H9 (cell line): ENCODE results near the gene CPM. TPM values are rescaled to one million over a fixed set of nuclear protein-coding genes. Genes with fewer than 3 reads are reported as not detected.

Source experiments
- DNase-seq: peaks from one replicate; pipeline ENCODE4 v3.0.0-alpha.2; 2017
- H2AFZ ChIP-seq: one replicate; pipeline ENCODE4 v1.6.1; 2013; ENCODE audit warnings: mild to moderate bottlenecking, low read length, control low read depth, moderate library complexity
- H2AK5ac ChIP-seq: 2 replicates; pipeline ENCODE4 v1.6.1; 2013; ENCODE audit warnings: low read length, control low read depth, mixed read lengths; ENCODE audit not compliant: insufficient read length
- H2BK120ac ChIP-seq: one replicate; pipeline ENCODE4 v1.6.1; 2013; ENCODE audit warnings: low read depth, mild to moderate bottlenecking, low read length, control low read depth, inconsistent platforms; ENCODE audit not compliant: poor library complexity, severe bottlenecking
- H2BK12ac ChIP-seq: 2 replicates; pipeline ENCODE4 v1.6.1; 2013; ENCODE audit warnings: low read length, control low read depth, mixed read lengths, low read depth; ENCODE audit not compliant: insufficient read length
- H2BK15ac ChIP-seq: 2 replicates; pipeline ENCODE4 v1.6.1; 2013; ENCODE audit warnings: low read depth, low read length, control low read depth
- H2BK20ac ChIP-seq: one replicate; pipeline ENCODE4 v1.6.1; 2013; ENCODE audit warnings: low read depth, mild to moderate bottlenecking, low read length, control low read depth, inconsistent platforms; ENCODE audit not compliant: poor library complexity, severe bottlenecking
- H2BK5ac ChIP-seq: 2 replicates; pipeline ENCODE4 v1.6.1; 2013; ENCODE audit warnings: low read length, control low read depth, mixed read lengths; ENCODE audit not compliant: insufficient read length
- H3K14ac ChIP-seq: 2 replicates; pipeline ENCODE4 v1.6.1; 2013; ENCODE audit warnings: low read length, control low read depth; ENCODE audit not compliant: insufficient read depth
- H3K18ac ChIP-seq: 2 replicates; pipeline ENCODE4 v1.6.1; 2013; ENCODE audit warnings: low read depth, mild to moderate bottlenecking, mixed read lengths, low read length, control low read depth; ENCODE audit not compliant: insufficient read length
- H3K23ac ChIP-seq: 2 replicates; pipeline ENCODE4 v1.6.1; 2013; ENCODE audit warnings: low read length, control low read depth, mixed read lengths, low read depth; ENCODE audit not compliant: insufficient read length
- H3K23me2 ChIP-seq: 2 replicates; pipeline ENCODE4 v1.6.1; 2013; ENCODE audit warnings: low read depth, mild to moderate bottlenecking, mixed read lengths, low read length, control low read depth; ENCODE audit not compliant: insufficient read length, poor library complexity, severe bottlenecking
- H3K27ac ChIP-seq: 2 replicates; pipeline ENCODE4 v1.5.1; 2013; ENCODE audit warnings: low read length, control low read depth, mixed read lengths, low read depth; ENCODE audit not compliant: insufficient read length
- H3K27me3 ChIP-seq: 2 replicates; pipeline ENCODE4 v1.6.1; 2013; ENCODE audit warnings: low read length, control low read depth, inconsistent platforms; ENCODE audit not compliant: insufficient read depth
- H3K4ac ChIP-seq: 2 replicates; pipeline ENCODE4 v1.6.1; 2013; ENCODE audit warnings: low read depth, mild to moderate bottlenecking, control low read depth, inconsistent platforms, low read length, moderate library complexity
- H3K4me1 ChIP-seq: 2 replicates; pipeline ENCODE4 v1.6.1; 2013; ENCODE audit warnings: low read length, control low read depth, inconsistent platforms; ENCODE audit not compliant: insufficient read depth
- H3K4me2 ChIP-seq: 2 replicates; pipeline ENCODE4 v1.6.1; 2013; ENCODE audit warnings: low read length, control low read depth, mixed read lengths; ENCODE audit not compliant: insufficient read length, insufficient read depth
- H3K56ac ChIP-seq: 2 replicates; pipeline ENCODE4 v1.6.1; 2013; ENCODE audit warnings: low read depth, mild to moderate bottlenecking, mixed read lengths, low read length, control low read depth; ENCODE audit not compliant: insufficient read length
- H3K79me1 ChIP-seq: 2 replicates; pipeline ENCODE4 v1.6.1; 2013; ENCODE audit warnings: low read depth, mild to moderate bottlenecking, moderate library complexity, low read length, control low read depth, inconsistent platforms; ENCODE audit not compliant: insufficient read depth, poor library complexity, severe bottlenecking
- H3K79me2 ChIP-seq: 2 replicates; pipeline ENCODE4 v1.6.1; 2013; ENCODE audit warnings: low read length, control low read depth, inconsistent platforms; ENCODE audit not compliant: insufficient read depth
- H3K9ac ChIP-seq: 2 replicates; pipeline ENCODE4 v1.6.1; 2013; ENCODE audit warnings: low read length, control low read depth, mixed read lengths; ENCODE audit not compliant: insufficient read length; ENCODE audit errors: extremely low read depth
- H3K9me3 ChIP-seq: one replicate; pipeline ENCODE4 v1.6.1; 2013; ENCODE audit warnings: low read depth, low read length, inconsistent platforms; ENCODE audit not compliant: control insufficient read depth
- H3T11ph ChIP-seq: one replicate; pipeline ENCODE4 v1.6.1; 2013; ENCODE audit warnings: mild to moderate bottlenecking, low read length, control low read depth, inconsistent platforms
- H4K20me1 ChIP-seq: one replicate; pipeline ENCODE4 v1.6.1; 2013; ENCODE audit not compliant: control insufficient read depth, insufficient read length, insufficient read depth
- H4K5ac ChIP-seq: 2 replicates; pipeline ENCODE4 v1.6.1; 2013; ENCODE audit warnings: low read depth, mild to moderate bottlenecking, mixed read lengths, low read length, control low read depth; ENCODE audit not compliant: insufficient read length
- H4K8ac ChIP-seq: replicated peaks from 2 replicates; pipeline ENCODE4 v1.6.1; 2013; ENCODE audit warnings: low read length, control low read depth, mixed read lengths, low read depth; ENCODE audit not compliant: insufficient read length
- H4K91ac ChIP-seq: 2 replicates; pipeline ENCODE4 v1.6.1; 2013; ENCODE audit warnings: low read depth, mild to moderate bottlenecking, moderate library complexity, mixed read lengths, low read length, control low read depth; ENCODE audit not compliant: insufficient read length
- H3K27ac Mint-ChIP-seq, 3 experiments: 2 replicates in 2 of 3; 3 replicates in 1 of 3; pipeline ENCODE4 v1.8.0; 2020 to 2021; ENCODE audit warnings: mixed read lengths in 3 of 3, mild to moderate bottlenecking in 1 of 3, moderate library complexity in 1 of 3
- H3K27me3 Mint-ChIP-seq: 2 replicates; pipeline ENCODE4 v1.8.0; 2021; ENCODE audit warnings: low read depth, mild to moderate bottlenecking, moderate library complexity, mixed read lengths
- H3K36me3 Mint-ChIP-seq, 3 experiments: 2 replicates in 2 of 3; 3 replicates in 1 of 3; pipeline ENCODE4 v1.8.0; 2020 to 2021; ENCODE audit warnings: low read depth in 3 of 3, mixed read lengths in 3 of 3; ENCODE audit not compliant: insufficient read depth in 1 of 3
- H3K4me1 Mint-ChIP-seq, 2 experiments: 2 replicates each; pipeline ENCODE4 v1.8.0; 2020; ENCODE audit warnings: mixed read lengths in 2 of 2
- H3K4me3 Mint-ChIP-seq, 2 experiments: 2 replicates in 1 of 2; 3 replicates in 1 of 2; pipeline ENCODE4 v1.8.0; 2020 to 2021; ENCODE audit warnings: mild to moderate bottlenecking in 2 of 2, mixed read lengths in 2 of 2, moderate library complexity in 1 of 2
- H3K9me3 Mint-ChIP-seq, 2 experiments: 2 replicates in 1 of 2; 3 replicates in 1 of 2; pipeline ENCODE4 v1.8.0; 2020; ENCODE audit warnings: mild to moderate bottlenecking in 2 of 2, mixed read lengths in 2 of 2, moderate library complexity in 1 of 2
- CTCF ChIP-seq: fragments of 200-600 bp; sonication (generic); conservative IDR thresholded peaks from 3 replicates; pipeline ENCODE4 v1.8.0; 2021; ENCODE audit warnings: antibody characterized with exemption, mild to moderate bottlenecking
- WGBS: extraction: QIAGEN DNeasy Blood & Tissue Kit; methylation state at CpG from one replicate; pipeline ENCODE4 v1.1.7; 2013; ENCODE audit warnings: missing lambda C conversion rate, low lambda C conversion rate, mixed read lengths; ENCODE audit not compliant: insufficient read length; ENCODE audit errors: extremely low coverage; 5-methylcytosine and 5-hydroxymethylcytosine counted together
- total RNA-seq: library from RNA; stranded (reverse); gene quantifications from 2 replicates; pipeline ENCODE4 v1.2.1, GENCODE V29; 2021

Gene CPM
- total RNA-seq, 1 experiment from 2014 or later: 1.2 TPM

GRCh38 chr12:68871921-68872320 is 61.0 kb downstream of the CPM start:
- H3K9me3 ChIP-seq: no peaks in the 10 kb centered on the region
- Mint-ChIP-seq H3K4me1 (peaks cover 10 to 13% of the 10 kb centered on the region in 2 experiments), H3K4me3 (no peak overlapping the region), H3K9me3 (no peaks in the 10 kb centered on the region), H3K27me3 (no peaks in the 10 kb centered on the region), H3K36me3 (no peaks in the 10 kb centered on the region), H3K27ac (no peak overlapping the region; a peak in 1 of 7 replicates)
- H2AFZ ChIP-seq: no peak overlapping the region
- no peak overlapping the region for H2BK12ac ChIP-seq
- no peak overlapping the region for H3T11ph ChIP-seq
- no peak overlapping the region for H2BK20ac ChIP-seq
- H3K27ac ChIP-seq: no peak overlapping the region
- no peak overlapping the region for H3K9ac ChIP-seq
- H3K27me3 ChIP-seq: no peaks in the 10 kb centered on the region
- H3K14ac ChIP-seq: no peak overlapping the region
- no peaks in the 10 kb centered on the region; the same call in 1 of the 2 replicates for H3K4me1 ChIP-seq
- no peak overlapping the region for H4K91ac ChIP-seq
- no peak overlapping the region for H2AK5ac ChIP-seq
- H3K79me1 ChIP-seq: no peaks in the 10 kb centered on the region
- no peaks in the 10 kb centered on the region for H3K23me2 ChIP-seq
- peak; percentile 72 for TF ChIP-seq CTCF
- H4K8ac ChIP-seq: no peak overlapping the region
- no peaks in the 10 kb centered on the region for H4K20me1 ChIP-seq
- no peak overlapping the region for H3K4ac ChIP-seq
- H3K56ac ChIP-seq: no peak overlapping the region
- DNase-seq: no peak
- H3K79me2 ChIP-seq: no peaks in the 10 kb centered on the region
- no peak overlapping the region for H3K18ac ChIP-seq
- no peak overlapping the region for H2BK5ac ChIP-seq
- WGBS: no CpG with 5 or more reads among the region's 6 CpGs
- H3K23ac ChIP-seq: no peak overlapping the region
- no peak overlapping the region for H4K5ac ChIP-seq
- H3K4me2 ChIP-seq: no peak overlapping the region
- H2BK15ac ChIP-seq: no peak overlapping the region
- H2BK120ac ChIP-seq: no peak overlapping the region
